Skeletal muscle tissue (tissue), 4 donors: ENCODE results near the gene SNCB. TPM values are rescaled to one million over a fixed set of nuclear protein-coding genes. Genes with fewer than 3 reads are reported as not detected.

ENCODE experiments used
- H3K27ac ChIP-seq: one replicate; pipeline ENCODE4 v1.7.0; 2013; ENCODE audit warnings: mild to moderate bottlenecking, low read depth, low read length, inconsistent platforms
- H3K27me3 ChIP-seq, 3 donors: one replicate each; pipeline ENCODE4 v1.7.0; 2013; ENCODE audit warnings: low read length in 3 of 3; ENCODE audit not compliant: control insufficient read depth in 3 of 3, insufficient read depth in 3 of 3
- H3K36me3 ChIP-seq, 3 donors: one replicate each; pipeline ENCODE4 v1.7.0; 2013; ENCODE audit warnings: low read length in 3 of 3; ENCODE audit not compliant: control insufficient read depth in 3 of 3, insufficient read depth in 3 of 3
- H3K4me1 ChIP-seq, 3 donors: one replicate each; pipeline ENCODE4 v1.7.0; 2013; ENCODE audit warnings: low read length in 3 of 3, mild to moderate bottlenecking in 3 of 3; ENCODE audit not compliant: control insufficient read depth in 3 of 3, insufficient read depth in 3 of 3
- H3K4me3 ChIP-seq, 3 donors: one replicate each; pipeline ENCODE4 v1.7.0; 2013; ENCODE audit warnings: low read length in 3 of 3
- H3K9ac ChIP-seq, 3 donors: one replicate each; pipeline ENCODE4 v1.7.0; 2013; ENCODE audit warnings: low read length in 3 of 3, mild to moderate bottlenecking in 3 of 3, moderate library complexity in 2 of 3, low read depth in 1 of 3
- H3K9me3 ChIP-seq, 3 donors: one replicate each; pipeline ENCODE4 v1.7.0; 2013; ENCODE audit warnings: low read length in 3 of 3; ENCODE audit not compliant: control insufficient read depth in 3 of 3
- total RNA-seq: library from RNA; depleted of rRNA; stranded (reverse); fragments of >200 nt; gene quantifications from one replicate; pipeline ENCODE4 v1.2.3, GENCODE V29; 2014
- donor health status: Osteomylitis.

SNCB gene
- total RNA-seq, 1 donor from 2014 or later = not detected

- Histone ChIP-seq H3K9ac (no peak overlapping the region), H3K27me3 (no peaks in the 10 kb centered on the region), H3K36me3 (peaks cover 19 to 20% (median 19%) of the 10 kb centered on the region in 3 donors), H3K4me1 (peaks cover 3 to 11% (median 6%) of the 10 kb centered on the region in 3 donors), H3K9me3 (no peaks in the 10 kb centered on the region), H3K27ac (no peak overlapping the region), H3K4me3 (no peak overlapping the region)
Measured at GRCh38 chr5:176653401-176654385, 23.4 kb upstream of the SNCB start.

- H3K27me3 ChIP-seq = no peaks in the 10 kb centered on the region
- no peak overlapping the region for H3K27ac ChIP-seq
- peaks cover 11 to 15% (median 14%) of the 10 kb centered on the region in 3 donors for H3K4me1 ChIP-seq
- no peak overlapping the region for H3K4me3 ChIP-seq
- no peaks in the 10 kb centered on the region for H3K9me3 ChIP-seq
- H3K36me3 ChIP-seq = peaks cover 16 to 19% (median 17%) of the 10 kb centered on the region in 3 donors
- no peak overlapping the region for H3K9ac ChIP-seq
Measured at GRCh38 chr5:176652136-176652535, 21.8 kb upstream of the SNCB start.

- Histone ChIP-seq H3K4me3 (no peak overlapping the region), H3K27me3 (no peaks in the 10 kb centered on the region), H3K9ac (no peak overlapping the region), H3K4me1 (peaks cover 15 to 20% (median 19%) of the 10 kb centered on the region in 3 donors), H3K27ac (no peak overlapping the region), H3K9me3 (no peaks in the 10 kb centered on the region), H3K36me3 (peaks cover 13 to 17% (median 16%) of the 10 kb centered on the region in 3 donors)
Measured at GRCh38 chr5:176651472-176651980, 21.2 kb upstream of the SNCB start.

GRCh38 chr5:176650354-176650884, 20.1 kb upstream of the SNCB start:
- peaks cover 17 to 23% (median 19%) of the 10 kb centered on the region in 3 donors for H3K4me1 ChIP-seq
- peaks cover 11 to 15% (median 13%) of the 10 kb centered on the region in 3 donors for H3K36me3 ChIP-seq

GRCh38 chr5:176648474-176649194, 18.3 kb upstream of the SNCB start:
- Histone ChIP-seq H3K36me3 (peaks cover 5 to 11% (median 6%) of the 10 kb centered on the region in 3 donors), H3K9me3 (no peaks in the 10 kb centered on the region), H3K9ac (peak overlapping the region; percentile 81 to 91 (median 88)), H3K4me3 (peak overlapping the region; percentile 75 to 88 (median 84)), H3K4me1 (peaks cover 17 to 23% (median 19%) of the 10 kb centered on the region in 3 donors), H3K27ac (no peak overlapping the region), H3K27me3 (no peaks in the 10 kb centered on the region)

More at GRCh38 chr5:176650354-176650884, 20.1 kb upstream of the SNCB start:
- no peak overlapping the region for H3K27ac ChIP-seq
- H3K9me3 ChIP-seq = no peaks in the 10 kb centered on the region
- H3K4me3 ChIP-seq = no peak overlapping the region
- H3K9ac ChIP-seq = no peak overlapping the region
- H3K27me3 ChIP-seq = no peaks in the 10 kb centered on the region

- no peaks in the 10 kb centered on the region for H3K27me3 ChIP-seq
- H3K9me3 ChIP-seq = no peaks in the 10 kb centered on the region
- H3K36me3 ChIP-seq = peaks cover 2 to 5% (median 2%) of the 10 kb centered on the region in 3 donors
- peak overlapping the region; percentile 66 for H3K27ac ChIP-seq
- H3K4me3 ChIP-seq = peak overlapping the region; percentile 75 to 88 (median 84)
- peak overlapping the region; percentile 81 to 91 (median 88) for H3K9ac ChIP-seq
- H3K4me1 ChIP-seq = peaks cover 17 to 27% (median 19%) of the 10 kb centered on the region in 3 donors
Measured at GRCh38 chr5:176647843-176648473, 17.6 kb upstream of the SNCB start.

- H3K4me3 ChIP-seq = peak within 1 kb of the TSS; percentile 83 to 88 (median 84)
- no peaks in the 10 kb centered on the region for H3K9me3 ChIP-seq
- H3K27me3 ChIP-seq = no peaks in the 10 kb centered on the region
- peak within 1 kb of the TSS; percentile 66 for H3K27ac ChIP-seq
- peaks cover 0 to under 1% (median 0%) of the 10 kb centered on the region in 3 donors for H3K36me3 ChIP-seq
- peaks cover 17 to 27% (median 19%) of the 10 kb centered on the region in 3 donors for H3K4me1 ChIP-seq
- H3K9ac ChIP-seq = peak within 1 kb of the TSS; percentile 81 to 91 (median 88)
Measured at GRCh38 chr5:176647030-176647842, 16.9 kb upstream of the SNCB start, which contains the start of gene TSPAN17. Gene TSPAN17, plus strand, starts transcription at chr5:176647484. Its CDS starts 132 bp downstream, at chr5:176647616.

- H3K27me3 ChIP-seq = no peaks in the 10 kb centered on the region
- peak overlapping the region; percentile 73 to 83 (median 80) for H3K4me3 ChIP-seq
- H3K4me1 ChIP-seq = peaks cover 17 to 27% (median 19%) of the 10 kb centered on the region in 3 donors
- H3K9me3 ChIP-seq = no peaks in the 10 kb centered on the region
- no peaks in the 10 kb centered on the region for H3K36me3 ChIP-seq
- H3K27ac ChIP-seq = peak overlapping the region; percentile 66
- H3K9ac ChIP-seq = peak overlapping the region; percentile 76 to 88 (median 83)
Measured at GRCh38 chr5:176646707-176647029, 16.3 kb upstream of the SNCB start.
